Choroid plexus epithelial cell (primary cell): ENCODE data around the gene FREM2.

Experiments
- DNase-seq: peaks from one replicate; pipeline ENCODE4 v3.0.0-alpha.2; 2010; ENCODE audit warnings: low read depth
- H3K4me3 ChIP-seq: 2 replicates; pipeline ENCODE4 v1.5.1; 2011; ENCODE audit warnings: low read depth, mild to moderate bottlenecking, control low read depth, low read length, moderate library complexity
- CTCF ChIP-seq: conservative IDR thresholded peaks from 2 replicates; pipeline ENCODE4 v1.5.1; 2011; ENCODE audit warnings: low read depth, mild to moderate bottlenecking, control low read depth, inconsistent platforms, low read length, moderate library complexity

The FREM2 gene

GRCh38 chr13:38879786-38880185 is 192.9 kb downstream of the FREM2 start:
- DNase-seq: no peak
- no peak overlapping the region for H3K4me3 ChIP-seq
- no peak for TF ChIP-seq CTCF

- no peak for DNase-seq
- H3K4me3 ChIP-seq: no peak overlapping the region
- TF ChIP-seq CTCF: no peak
Observed at GRCh38 chr13:38880397-38880796, 193.5 kb downstream of the FREM2 start.

- no peak overlapping the region for H3K4me3 ChIP-seq
- peak; percentile 33 for DNase-seq
- no peak for TF ChIP-seq CTCF
Observed at GRCh38 chr13:38883783-38884182, 196.9 kb downstream of the FREM2 start.

GRCh38 chr13:38888309-38888708 is 201.4 kb downstream of the FREM2 start:
- peak; percentile 52 for DNase-seq
- no peak for TF ChIP-seq CTCF
- H3K4me3 ChIP-seq: no peak overlapping the region

- TF ChIP-seq CTCF: no peak
- H3K4me3 ChIP-seq: no peak overlapping the region
- no peak for DNase-seq
Observed at GRCh38 chr13:38895075-38895474, 208.2 kb downstream of the FREM2 start.

- no peak for DNase-seq
- no peak overlapping the region for H3K4me3 ChIP-seq
- no peak for TF ChIP-seq CTCF
Observed at GRCh38 chr13:38897521-38897920, 210.6 kb downstream of the FREM2 start.

GRCh38 chr13:38898481-38898880 is 211.6 kb downstream of the FREM2 start:
- no peak for TF ChIP-seq CTCF
- H3K4me3 ChIP-seq: no peak overlapping the region
- no peak for DNase-seq
